ENCODE results near the gene NPPC.
"Not testable (repeated sequence)": the region's sequence is repeated elsewhere in the genome, so short reads cannot be mapped to it uniquely, and the experiment has no call there.

NPPC gene

GRCh38 chr2:231894566-231895380 lies 31.4 kb downstream of the NPPC start:
- no peak for DNase-seq (ENCODE audit: low read depth, low spot score)
- no peak overlapping the region for H3K27ac ChIP-seq

GRCh38 chr2:231891514-231891905 lies 34.7 kb downstream of the NPPC start:
- no peak for DNase-seq (ENCODE audit: low read depth, low spot score)
- H3K27ac ChIP-seq = no peak overlapping the region

GRCh38 chr2:231890896-231891513 lies 35.2 kb downstream of the NPPC start:
- no peak overlapping the region for H3K27ac ChIP-seq
- no peak for DNase-seq (ENCODE audit: low read depth, low spot score)

- H3K27ac ChIP-seq = no peak overlapping the region
- DNase-seq (ENCODE audit: low read depth, low spot score) = no peak
These were observed 38.4 kb downstream of the NPPC start for GRCh38 chr2:231887756-231888155.

- no peak for DNase-seq (ENCODE audit: low read depth, low spot score)
- H3K27ac ChIP-seq = no peak overlapping the region
These were observed 40.0 kb downstream of the NPPC start for GRCh38 chr2:231886071-231886681.

GRCh38 chr2:231884438-231885140 lies 41.6 kb downstream of the NPPC start:
- no peak for DNase-seq (ENCODE audit: low read depth, low spot score)
- H3K27ac ChIP-seq = no peak overlapping the region

- H3K27ac ChIP-seq = no peak overlapping the region
- no peak for DNase-seq (ENCODE audit: low read depth, low spot score)
These were observed 42.7 kb downstream of the NPPC start for GRCh38 chr2:231883468-231883881.

- DNase-seq (ENCODE audit: low read depth, low spot score) = no peak
These were observed 43.5 kb downstream of the NPPC start for GRCh38 chr2:231882646-231883045.

GRCh38 chr2:231880371-231880770 lies 45.8 kb downstream of the NPPC start:
- DNase-seq (ENCODE audit: low read depth, low spot score); H3K27ac ChIP-seq: not testable (repeated sequence)

More at GRCh38 chr2:231882646-231883045, 43.5 kb downstream of the NPPC start:
- H3K27ac ChIP-seq = no peak overlapping the region

GRCh38 chr2:231879216-231879615 lies 47.0 kb downstream of the NPPC start:
- no peak overlapping the region for H3K27ac ChIP-seq
- DNase-seq (ENCODE audit: low read depth, low spot score) = no peak

- peak; percentile 81 for DNase-seq (ENCODE audit: low read depth, low spot score)
- peak overlapping the region; percentile 10 for H3K27ac ChIP-seq
These were observed 48.4 kb downstream of the NPPC start for GRCh38 chr2:231877533-231878456.

GRCh38 chr2:231874944-231875343 lies 51.3 kb downstream of the NPPC start:
- no peak overlapping the region for H3K27ac ChIP-seq
- DNase-seq (ENCODE audit: low read depth, low spot score) = no peak
